Heart left ventricle (tissue), 16 donors: ENCODE data around the gene PPP2R2D. TPM values are rescaled to one million over a fixed set of nuclear protein-coding genes. Genes with fewer than 3 reads are reported as not detected.

Source experiments
- ATAC-seq, 4 donors: fragments of 200-7000 bp; cut with Tn5 transposase; one replicate each; pipeline ENCODE4 v1.9.1; 2020 to 2022; ENCODE audit warnings: moderate library complexity in 4 of 4, mild to moderate bottlenecking in 3 of 4, moderate number of reproducible peaks in 1 of 4
- DNase-seq, 5 donors: peaks; one replicate each; pipeline ENCODE4 v3.0.0-alpha.2; 2020
- H3K27ac ChIP-seq, 12 donors: fragments of 200-600 bp; sonication (generic) in 4 of 12; one replicate each; pipeline versions ENCODE4 v1.5.0 to v1.8.0; 2016 to 2022; ENCODE audit warnings: mild to moderate bottlenecking in 2 of 12
- H3K27me3 ChIP-seq, 9 donors: fragments of 200-600 bp; sonication (generic) in 2 of 9; one replicate each; pipeline versions ENCODE4 v1.5.1 to v1.8.0; 2016 to 2022; ENCODE audit warnings: mild to moderate bottlenecking in 3 of 9
- H3K36me3 ChIP-seq, 9 donors: fragments of 200-600 bp; sonication (generic) in 2 of 9; one replicate each; pipeline versions ENCODE4 v1.5.0 to v1.8.0; 2018 to 2022; ENCODE audit warnings: mild to moderate bottlenecking in 2 of 9
- H3K4me1 ChIP-seq, 12 donors: fragments of 200-600 bp; sonication (generic) in 4 of 12; one replicate each; pipeline versions ENCODE4 v1.5.0 to v1.8.0; 2016 to 2022; ENCODE audit warnings: mild to moderate bottlenecking in 3 of 12
- H3K4me3 ChIP-seq, 12 donors: fragments of 200-600 bp; sonication (generic) in 4 of 12; one replicate each; pipeline versions ENCODE4 v1.5.0 to v1.8.0; 2017 to 2022; ENCODE audit warnings: mild to moderate bottlenecking in 9 of 12, moderate library complexity in 4 of 12
- H3K9me3 ChIP-seq, 12 donors: fragments of 200-600 bp; sonication (generic) in 4 of 12; one replicate each; pipeline versions ENCODE4 v1.5.0 to v1.8.0; 2016 to 2022; ENCODE audit warnings: mild to moderate bottlenecking in 1 of 12
- POLR2A ChIP-seq, 2 donors: fragments of 450-650 bp; IDR thresholded peaks; one replicate each; pipeline ENCODE4 v1.6.1; 2017; ENCODE audit warnings: antibody characterized with exemption in 2 of 2, mild to moderate bottlenecking in 2 of 2, moderate library complexity in 2 of 2
- WGBS, 4 donors: extraction: QIAGEN DNeasy Blood & Tissue Kit in 2 of 4; methylation state at CpG; one replicate each; pipeline versions ENCODE4 v1.1.5 to v1.1.7; 2013 to 2018; 5-methylcytosine and 5-hydroxymethylcytosine counted together
- intact Hi-C, 10 donors: fragments of 100-400 bp; cut with DNase I; formaldehyde crosslinking; loops; one replicate each; pipeline versions ENCODE4 v1.11.1 to v1.14.2; 2022
- polyA plus RNA-seq, 2 donors: library from polyadenylated mRNA; stranded (reverse); fragments of 200-250 nt; gene quantifications; one replicate each; pipeline ENCODE4 v1.2.3, GENCODE V29; 2013
- total RNA-seq, 9 donors: library from RNA; depleted of rRNA in 2 of 9; stranded (reverse); fragments of >200 nt in 2 of 9; fragmentation: NEBNext Ultra II Directional in 3 of 9; extraction: Animal tissue kit (Norgen Biotek cat#: 25700) in 3 of 9; gene quantifications; one replicate each; pipeline versions ENCODE4 v1.1.0 to v1.2.4, GENCODE V29; 2016 to 2023
- TF ChIP-seq, protein P1 (sequence below), 12 donors: fragments of 200-600 bp; sonication (generic) in 4 of 12; IDR thresholded peaks; one replicate each; pipeline versions ENCODE4 v1.5.0 to v1.8.0; 2018 to 2022; ENCODE audit warnings: antibody characterized with exemption in 12 of 12, mild to moderate bottlenecking in 5 of 12
- donor health status: ischemic (EF 13 %, LVEDD 7.1; RV severe dilation, severe dysfunction).
- donor health status: healthy with polysubstance abuse.
- donor health status: DM: no; HTN: yes; CAD: no.
- donor health status: DM: no; HTN: no; CAD: no.
- donor health status: ischemic (EF 25% LVEDD 6.9; RV normal size, moderate dysfunction).
- donor health status: ischemic (EF 25% LVEDD 5.7; RV mildly dilated, moderate dysfunction).
- donor health status: healthy.
- donor health status: DM: yes; HTN: yes; CAD: no.
- donor health status: ischemic (EF 35%, LVEDD 5.7; RV mildly dilated, moderate dysfunction).
- donor health status: nonischemic (EF 11% LVEDD 7.7; RV severe dilation, severe dysfunction).
- donor health status: DM: yes; HTN: yes; CAD: no.
- donor health status: PGD.
- donor health status: ischemic (EF 29% LVEDD 5.4; RV normal size, mild dysfunction).
- donor health status: nonischemic (EF 23%, LVEDD 6.1; RV moderate dilation, normal function).

PPP2R2D gene
- total and polyA plus RNA-seq, 11 donors: 29.4 to 43.4 (median 36.4) TPM

DNA sequence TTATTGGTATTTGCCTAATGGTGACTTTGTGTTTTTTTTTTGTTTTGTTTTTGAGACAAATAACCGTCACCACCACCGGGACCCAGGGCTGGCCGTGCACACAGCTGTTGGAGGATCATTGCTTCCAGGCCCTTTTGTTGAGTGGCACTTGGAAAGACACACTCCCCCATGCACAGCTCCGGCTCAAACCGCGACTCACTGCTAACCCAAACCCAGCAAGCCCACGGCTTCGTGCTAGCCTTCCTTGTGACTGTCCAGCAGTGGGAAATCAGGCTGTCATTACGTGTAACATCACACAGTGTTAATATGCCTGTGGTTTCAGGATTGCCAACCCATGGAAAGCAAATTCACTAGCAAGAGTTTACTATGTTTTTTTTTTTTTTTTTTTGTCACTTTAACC, 63.5 kb downstream of the PPP2R2D start:
- peaks cover 0 to 52% (median 41%) of the 10 kb centered on the region in 9 donors for H3K36me3 ChIP-seq
- intact Hi-C loops: no loop called here

DNA sequence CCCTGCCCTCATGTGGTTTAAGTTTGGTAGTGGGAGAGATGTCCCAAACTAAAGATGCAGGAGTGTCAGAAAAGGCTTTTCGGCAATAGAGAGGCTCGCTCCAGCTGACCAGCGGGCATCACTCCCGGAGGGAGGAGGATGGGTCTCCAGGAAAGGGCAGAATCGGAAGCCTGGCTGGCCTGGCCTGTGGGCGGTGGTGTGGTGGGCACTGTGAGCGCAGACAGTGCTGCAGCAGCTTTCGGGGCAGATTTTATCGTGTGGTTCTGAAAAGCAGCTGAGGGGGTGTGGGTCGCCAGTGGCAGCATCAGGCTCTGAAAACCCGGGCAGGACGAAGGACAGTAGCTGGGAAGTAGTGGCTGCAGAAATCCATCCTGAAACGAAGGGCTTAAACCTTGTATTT, 68.1 kb downstream of the PPP2R2D start:
- ATAC-seq (no peak), DNase-seq (no peak)
- WGBS, 4 donors: 94 to 96% (median 94%) methylated on average over 13 of the region's 13 CpGs
- Histone ChIP-seq H3K27me3 (no peaks in the 10 kb centered on the region), H3K27ac (no peak overlapping the region), H3K36me3 (peaks cover 0 to 70% (median 54%) of the 10 kb centered on the region in 9 donors), H3K4me1 (peaks cover 6 to 24% (median 19%) of the 10 kb centered on the region in 12 donors), H3K9me3 (no peaks in the 10 kb centered on the region), H3K4me3 (no peak overlapping the region)
- intact Hi-C loops: no loop called here
- TF ChIP-seq, protein P1, sequence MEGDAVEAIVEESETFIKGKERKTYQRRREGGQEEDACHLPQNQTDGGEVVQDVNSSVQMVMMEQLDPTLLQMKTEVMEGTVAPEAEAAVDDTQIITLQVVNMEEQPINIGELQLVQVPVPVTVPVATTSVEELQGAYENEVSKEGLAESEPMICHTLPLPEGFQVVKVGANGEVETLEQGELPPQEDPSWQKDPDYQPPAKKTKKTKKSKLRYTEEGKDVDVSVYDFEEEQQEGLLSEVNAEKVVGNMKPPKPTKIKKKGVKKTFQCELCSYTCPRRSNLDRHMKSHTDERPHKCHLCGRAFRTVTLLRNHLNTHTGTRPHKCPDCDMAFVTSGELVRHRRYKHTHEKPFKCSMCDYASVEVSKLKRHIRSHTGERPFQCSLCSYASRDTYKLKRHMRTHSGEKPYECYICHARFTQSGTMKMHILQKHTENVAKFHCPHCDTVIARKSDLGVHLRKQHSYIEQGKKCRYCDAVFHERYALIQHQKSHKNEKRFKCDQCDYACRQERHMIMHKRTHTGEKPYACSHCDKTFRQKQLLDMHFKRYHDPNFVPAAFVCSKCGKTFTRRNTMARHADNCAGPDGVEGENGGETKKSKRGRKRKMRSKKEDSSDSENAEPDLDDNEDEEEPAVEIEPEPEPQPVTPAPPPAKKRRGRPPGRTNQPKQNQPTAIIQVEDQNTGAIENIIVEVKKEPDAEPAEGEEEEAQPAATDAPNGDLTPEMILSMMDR (IDR thresholded peaks at IDR 0.05): no peak
- no peak for TF ChIP-seq POLR2A (IDR thresholded peaks at IDR 0.05)

More for the DNA sequence above, 63.5 kb downstream of the PPP2R2D start:
- TF ChIP-seq, protein P1 (IDR thresholded peaks at IDR 0.05): no peak
- TF ChIP-seq POLR2A (IDR thresholded peaks at IDR 0.05): no peak
- no peaks in the 10 kb centered on the region for H3K4me1 ChIP-seq
- DNase-seq: no peak
- H3K4me3 ChIP-seq: no peak overlapping the region
- no peak overlapping the region for H3K27ac ChIP-seq
- ATAC-seq: no peak
- no peaks in the 10 kb centered on the region for H3K27me3 ChIP-seq
- 85 to 90% (median 89%) methylated on average over 9 of the region's 9 CpGs for WGBS, 4 donors
- H3K9me3 ChIP-seq: no peaks in the 10 kb centered on the region

DNA sequence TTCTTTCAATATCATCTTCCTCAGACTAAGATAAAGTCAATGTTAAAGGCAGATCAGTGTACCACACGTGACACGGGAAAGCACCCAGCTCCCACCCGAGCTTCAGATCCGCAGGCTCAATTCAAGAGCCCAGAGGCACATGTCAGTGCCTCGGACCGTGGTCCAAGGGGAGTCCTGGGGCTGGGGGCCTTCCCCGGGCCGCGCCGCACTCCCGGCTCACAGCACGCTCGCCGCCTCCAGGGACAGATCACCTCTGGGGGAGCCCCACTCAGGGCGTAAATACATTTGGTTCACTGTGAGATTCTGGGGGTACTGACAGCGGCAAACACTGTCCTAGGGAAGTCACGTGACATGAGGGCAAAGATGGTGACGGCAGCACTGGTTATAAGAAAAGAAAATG, 70.1 kb downstream of the PPP2R2D start:
- ATAC-seq (no peak), DNase-seq (no peak)
- intact Hi-C loops: loop anchor here in 5 of 10 donors (5.0 to 10.0 kb wide), 3 partner anchors 64 to 69 kb away; partner anchors contain the start of gene PPP2R2D (in 4 of the 5)
- Histone ChIP-seq H3K27ac (no peak overlapping the region), H3K36me3 (peaks cover 0 to 61% (median 54%) of the 10 kb centered on the region in 9 donors), H3K9me3 (no peaks in the 10 kb centered on the region), H3K4me1 (peaks cover 10 to 43% (median 32%) of the 10 kb centered on the region in 12 donors), H3K4me3 (no peak overlapping the region), H3K27me3 (no peaks in the 10 kb centered on the region)
- 86 to 92% (median 89%) methylated on average over 18 of the region's 18 CpGs for WGBS, 4 donors
- TF ChIP-seq POLR2A (IDR thresholded peaks at IDR 0.05): no peak
- TF ChIP-seq, protein P1 (IDR thresholded peaks at IDR 0.05): no peak

DNA sequence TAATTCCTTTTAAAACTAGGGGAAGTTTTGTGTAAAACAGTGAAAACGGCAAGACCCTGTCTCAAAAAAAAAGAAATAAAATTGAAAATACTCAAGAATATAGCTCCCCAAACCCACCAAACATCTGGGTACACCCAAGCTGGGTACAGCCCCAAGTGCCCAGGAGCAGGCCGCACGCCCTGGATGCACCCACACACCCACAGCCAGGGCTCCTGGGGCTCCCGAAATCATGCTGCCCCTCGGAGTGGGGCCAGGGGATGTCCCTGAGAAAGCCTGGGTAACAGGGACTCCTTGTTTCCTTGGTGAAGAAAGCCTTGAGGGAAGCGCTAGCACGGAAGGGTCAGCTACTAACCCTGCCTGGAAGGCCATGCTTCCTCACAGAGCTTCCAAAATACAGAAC, 70.8 kb downstream of the PPP2R2D start:
- DNase-seq (no peak), ATAC-seq (no peak)
- 81 to 93% (median 87%) methylated on average over 7 of the region's 7 CpGs for WGBS, 4 donors
- H3K27me3 ChIP-seq: no peaks in the 10 kb centered on the region
- no peak for TF ChIP-seq POLR2A (IDR thresholded peaks at IDR 0.05)
- TF ChIP-seq, protein P1 (IDR thresholded peaks at IDR 0.05): no peak
- peaks cover 10 to 45% (median 32%) of the 10 kb centered on the region in 12 donors for H3K4me1 ChIP-seq
- no peak overlapping the region for H3K4me3 ChIP-seq
- H3K9me3 ChIP-seq: no peaks in the 10 kb centered on the region
- intact Hi-C loops: loop anchor here in 5 of 10 donors (5.0 to 10.0 kb wide), 3 partner anchors 64 to 69 kb away; partner anchors contain the start of gene PPP2R2D (in 4 of the 5)
- H3K36me3 ChIP-seq: peaks cover 0 to 56% (median 47%) of the 10 kb centered on the region in 9 donors
- no peak overlapping the region for H3K27ac ChIP-seq
